ENCODE results near the gene BTG1.

DNA sequence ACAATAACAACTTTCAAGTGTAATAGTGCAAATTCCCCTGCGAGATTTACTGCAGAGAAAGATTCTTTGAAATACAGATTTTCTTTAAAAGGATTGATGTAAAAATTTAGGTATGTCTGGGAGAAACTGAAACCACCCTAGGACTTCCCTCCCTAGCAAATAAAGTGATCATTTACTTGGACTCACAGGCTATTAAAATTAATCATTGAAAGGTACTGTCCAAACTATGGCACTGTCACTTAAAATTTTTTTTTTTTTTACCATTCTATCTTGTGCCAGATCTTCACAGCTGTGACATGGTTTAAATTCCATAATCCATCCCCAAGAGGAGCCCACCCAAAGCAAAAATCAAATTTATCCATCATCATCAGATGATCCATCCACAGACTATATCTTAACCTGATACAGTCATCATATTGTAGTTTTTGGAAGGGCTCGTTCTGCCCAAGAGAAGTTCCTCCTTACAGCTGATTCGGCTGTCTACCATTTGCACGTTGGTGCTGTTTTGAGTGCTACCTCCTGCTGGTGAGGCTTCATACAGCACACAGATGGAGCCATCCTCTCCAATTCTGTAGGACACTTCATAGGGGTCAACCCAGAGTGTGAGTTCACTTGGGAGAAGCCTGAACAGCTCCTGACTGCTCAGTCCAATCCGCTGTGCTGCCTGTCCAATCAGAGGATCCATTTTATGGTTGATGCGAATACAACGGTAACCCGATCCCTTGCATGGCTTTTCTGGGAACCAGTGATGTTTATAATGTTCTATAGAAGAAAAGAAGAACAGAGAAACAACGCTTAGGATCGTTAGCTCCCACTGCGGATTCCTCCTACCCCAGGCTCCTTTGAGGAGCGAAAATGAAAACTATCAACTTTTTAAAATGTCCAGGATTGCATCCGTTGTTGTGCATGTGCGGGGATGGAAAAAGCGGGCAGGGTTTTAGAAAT, 1.7 kb downstream of the BTG1 start:
- TF ChIP-seq, protein P1, sequence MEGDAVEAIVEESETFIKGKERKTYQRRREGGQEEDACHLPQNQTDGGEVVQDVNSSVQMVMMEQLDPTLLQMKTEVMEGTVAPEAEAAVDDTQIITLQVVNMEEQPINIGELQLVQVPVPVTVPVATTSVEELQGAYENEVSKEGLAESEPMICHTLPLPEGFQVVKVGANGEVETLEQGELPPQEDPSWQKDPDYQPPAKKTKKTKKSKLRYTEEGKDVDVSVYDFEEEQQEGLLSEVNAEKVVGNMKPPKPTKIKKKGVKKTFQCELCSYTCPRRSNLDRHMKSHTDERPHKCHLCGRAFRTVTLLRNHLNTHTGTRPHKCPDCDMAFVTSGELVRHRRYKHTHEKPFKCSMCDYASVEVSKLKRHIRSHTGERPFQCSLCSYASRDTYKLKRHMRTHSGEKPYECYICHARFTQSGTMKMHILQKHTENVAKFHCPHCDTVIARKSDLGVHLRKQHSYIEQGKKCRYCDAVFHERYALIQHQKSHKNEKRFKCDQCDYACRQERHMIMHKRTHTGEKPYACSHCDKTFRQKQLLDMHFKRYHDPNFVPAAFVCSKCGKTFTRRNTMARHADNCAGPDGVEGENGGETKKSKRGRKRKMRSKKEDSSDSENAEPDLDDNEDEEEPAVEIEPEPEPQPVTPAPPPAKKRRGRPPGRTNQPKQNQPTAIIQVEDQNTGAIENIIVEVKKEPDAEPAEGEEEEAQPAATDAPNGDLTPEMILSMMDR (IDR thresholded peaks at IDR 0.05; ENCODE audit: low read length) = peak; percentile 88
- no peak for TF ChIP-seq EZH2 (optimal IDR thresholded peaks at IDR 0.05; ENCODE audit: low read depth, low read length)
